ENCODE results near the gene HS3ST3A1.
"Not testable (repeated sequence)": the region's sequence is repeated elsewhere in the genome, so short reads cannot be mapped to it uniquely, and the experiment has no call there.

HS3ST3A1 gene

DNA sequence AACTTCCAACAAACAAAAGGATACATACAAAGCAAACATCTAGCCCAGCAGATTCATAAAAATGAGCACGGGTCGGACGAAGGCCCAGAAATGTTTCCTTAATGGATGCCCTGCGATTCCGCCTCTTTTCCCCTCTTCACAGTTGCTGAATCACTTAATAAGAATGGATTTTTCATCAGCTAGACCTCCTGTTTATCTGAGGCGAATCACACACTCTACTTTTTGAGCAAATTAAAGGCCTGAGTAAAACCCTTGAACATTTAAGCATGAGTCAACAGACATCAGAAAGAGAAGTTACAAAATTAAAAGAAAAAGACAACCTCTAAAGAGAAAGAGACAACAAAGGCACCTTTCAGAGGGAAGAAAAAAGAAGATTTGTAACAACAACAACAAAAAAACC lies 44.7 kb downstream of the HS3ST3A1 start:
- no peak for DNase-seq
- in situ Hi-C loops (cut with HindIII; ENCODE audit: low pct_ligation_motif_present, low pct_unique_long_range_greater_than_20kb, low sequenced_read_pairs), result no loop called here

DNA sequence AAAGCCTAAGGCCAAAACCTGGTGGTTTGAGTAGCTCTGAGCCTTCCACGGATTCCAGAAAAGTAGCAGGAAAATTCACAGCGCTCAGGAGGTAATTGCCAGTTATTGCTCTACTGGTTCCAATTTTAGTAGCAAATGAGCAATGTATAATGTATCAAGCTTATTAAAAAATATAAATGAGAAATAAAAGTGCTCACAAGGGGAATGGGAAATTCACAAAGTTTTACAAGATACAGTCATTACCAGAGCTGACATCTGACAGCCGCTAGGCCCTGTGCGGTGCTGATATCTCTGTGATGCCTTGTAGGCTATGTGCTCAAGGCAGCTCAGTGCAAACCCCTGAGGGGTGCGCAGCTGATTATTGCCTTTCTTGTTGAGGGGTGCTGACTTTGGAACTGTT lies 47.5 kb downstream of the HS3ST3A1 start:
- in situ Hi-C loops (cut with HindIII; ENCODE audit: low pct_ligation_motif_present, low pct_unique_long_range_greater_than_20kb, low sequenced_read_pairs), result no loop called here
- DNase-seq, result no peak

DNA sequence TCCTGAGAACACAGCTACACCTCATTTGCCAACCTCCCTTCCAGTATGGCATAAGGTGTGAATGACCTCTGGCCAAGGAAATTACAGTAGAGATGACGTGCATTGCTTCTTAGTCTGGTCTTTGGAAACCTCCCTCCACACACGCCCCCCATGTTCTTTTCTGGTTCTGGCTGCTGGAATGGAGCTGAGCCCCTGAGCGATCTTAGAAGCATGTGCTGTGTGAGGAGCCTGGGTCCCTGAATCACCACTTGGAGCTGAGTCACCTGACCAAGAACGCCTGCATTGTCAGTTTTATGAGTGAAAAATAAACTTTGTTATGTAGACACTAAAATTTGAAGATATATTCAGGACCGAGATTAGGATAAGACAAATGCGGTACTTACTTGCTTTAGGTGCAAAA lies 51.4 kb downstream of the HS3ST3A1 start:
- in situ Hi-C loops (cut with HindIII; ENCODE audit: low pct_ligation_motif_present, low pct_unique_long_range_greater_than_20kb, low sequenced_read_pairs), result no loop called here
- no peak for DNase-seq

- in situ Hi-C loops (cut with HindIII; ENCODE audit: low pct_ligation_motif_present, low pct_unique_long_range_greater_than_20kb, low sequenced_read_pairs); DNase-seq: not testable (repeated sequence)
Observed at GRCh38 chr17:13548576-13548975, 53.2 kb downstream of the HS3ST3A1 start.

DNA sequence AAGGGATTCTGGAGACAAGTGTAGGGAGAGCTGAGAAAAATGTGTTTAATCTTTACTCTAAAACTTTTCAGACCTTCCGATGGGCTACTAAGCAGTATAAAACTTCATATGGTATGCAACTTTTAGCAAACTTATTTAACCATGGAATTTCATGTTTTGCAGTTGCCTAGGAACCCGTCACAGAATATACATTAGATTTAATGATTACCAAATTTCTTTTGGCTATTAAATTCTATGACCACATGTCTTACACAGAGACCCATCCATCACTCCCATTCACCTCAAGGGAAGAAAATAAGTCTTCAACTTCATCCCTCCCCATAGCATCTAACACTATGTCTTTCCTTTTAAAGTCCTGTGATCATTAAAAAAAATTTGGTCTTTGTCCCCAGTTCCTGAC lies 54.9 kb downstream of the HS3ST3A1 start:
- in situ Hi-C loops (cut with HindIII; ENCODE audit: low pct_ligation_motif_present, low pct_unique_long_range_greater_than_20kb, low sequenced_read_pairs), result no loop called here

DNA sequence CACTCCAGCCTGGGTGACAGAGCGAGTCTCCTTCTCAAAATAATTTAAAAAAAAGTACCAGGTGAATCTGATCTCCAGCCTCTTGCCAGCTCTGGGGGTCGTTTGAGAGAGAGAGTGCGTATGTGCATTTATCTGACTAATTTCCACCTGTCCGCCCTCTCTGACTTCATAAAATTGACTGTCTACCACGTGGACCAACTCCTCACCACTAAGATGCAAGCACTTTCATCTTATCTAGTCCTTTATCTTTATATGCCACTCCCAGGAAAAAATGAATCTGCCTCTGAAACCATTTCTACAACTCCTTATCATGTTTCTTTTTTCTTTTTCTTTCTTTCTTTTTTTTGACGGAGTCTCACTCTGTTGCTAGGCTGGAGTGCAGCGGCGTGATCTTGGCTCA lies 55.8 kb downstream of the HS3ST3A1 start:
- in situ Hi-C loops (cut with HindIII; ENCODE audit: low pct_ligation_motif_present, low pct_unique_long_range_greater_than_20kb, low sequenced_read_pairs), result no loop called here
- no peak for DNase-seq

More for the DNA sequence above, 54.9 kb downstream of the HS3ST3A1 start:
- DNase-seq, result no peak

- in situ Hi-C loops (cut with HindIII; ENCODE audit: low pct_ligation_motif_present, low pct_unique_long_range_greater_than_20kb, low sequenced_read_pairs), result no loop called here
- DNase-seq, result peak; percentile 88
Observed at GRCh38 chr17:13544765-13545164, 57.0 kb downstream of the HS3ST3A1 start.

DNA sequence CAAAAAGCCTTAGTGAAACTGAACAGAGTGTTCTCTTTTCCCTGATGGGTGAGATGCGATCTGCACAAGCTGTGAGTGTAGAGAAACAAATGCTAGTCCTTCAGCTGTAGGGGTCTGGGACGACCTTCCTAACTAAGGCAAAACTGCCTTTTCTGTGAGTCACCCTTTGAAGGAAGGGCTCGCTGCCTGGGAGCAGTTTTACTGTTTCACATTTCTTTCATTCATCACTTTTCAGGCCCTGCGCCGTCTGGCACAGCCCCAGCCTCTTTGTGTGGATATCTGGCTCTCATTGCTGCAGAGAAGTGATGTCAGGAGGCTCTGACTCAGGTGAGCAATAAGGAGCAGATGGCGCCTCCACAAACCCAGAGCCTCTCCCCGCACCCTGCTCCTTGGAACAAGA lies 57.4 kb downstream of the HS3ST3A1 start:
- DNase-seq, result peak; percentile 97
- in situ Hi-C loops (cut with HindIII; ENCODE audit: low pct_ligation_motif_present, low pct_unique_long_range_greater_than_20kb, low sequenced_read_pairs), result no loop called here

GRCh38 chr17:13542636-13543035 lies 59.1 kb downstream of the HS3ST3A1 start:
- DNase-seq, result no peak
- in situ Hi-C loops (cut with HindIII; ENCODE audit: low pct_ligation_motif_present, low pct_unique_long_range_greater_than_20kb, low sequenced_read_pairs), result no loop called here

DNA sequence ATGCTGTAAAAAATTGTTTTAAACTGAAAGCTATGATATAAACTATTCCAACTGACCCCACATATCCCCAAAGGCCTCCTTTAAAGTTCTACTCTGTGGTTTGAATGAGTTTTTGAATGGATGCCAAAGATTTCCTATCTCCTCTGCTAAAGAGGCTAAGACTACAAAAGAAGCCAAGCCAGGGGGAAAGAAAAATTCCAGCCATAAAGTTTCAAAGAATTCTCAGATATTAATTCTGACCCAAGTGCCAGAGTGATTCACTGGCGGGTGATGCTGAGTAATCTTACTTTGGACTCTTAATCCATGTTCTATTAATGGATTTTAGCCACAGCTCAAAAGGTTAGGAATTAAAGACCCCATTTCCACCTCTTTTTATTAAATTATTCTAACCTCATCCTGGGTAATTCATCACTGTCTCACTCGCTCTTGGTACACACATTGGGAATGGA lies 60.7 kb downstream of the HS3ST3A1 start:
- DNase-seq, result peak; percentile 99
- in situ Hi-C loops (cut with HindIII; ENCODE audit: low pct_ligation_motif_present, low pct_unique_long_range_greater_than_20kb, low sequenced_read_pairs), result no loop called here

DNA sequence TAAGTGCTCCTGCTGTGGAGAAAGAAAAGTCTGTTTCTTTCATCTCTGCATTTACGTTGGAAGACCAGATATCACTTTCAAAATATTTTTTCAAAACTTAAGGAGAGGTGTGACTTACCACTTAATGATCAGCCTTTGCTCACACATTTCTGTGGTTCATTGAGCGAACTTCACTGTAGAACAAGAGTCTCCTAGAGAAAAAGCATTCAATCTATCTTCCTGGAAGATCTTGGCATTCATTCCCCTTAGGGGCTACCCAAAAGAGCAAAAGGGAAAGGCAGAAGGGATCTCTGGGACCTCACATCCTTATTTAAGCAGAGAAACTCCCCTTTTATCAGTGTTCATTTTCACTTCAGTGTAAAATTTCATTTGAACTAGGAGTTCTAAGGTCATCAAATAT lies 61.2 kb downstream of the HS3ST3A1 start:
- DNase-seq, result peak; percentile 68
- in situ Hi-C loops (cut with HindIII; ENCODE audit: low pct_ligation_motif_present, low pct_unique_long_range_greater_than_20kb, low sequenced_read_pairs), result no loop called here

GRCh38 chr17:13539421-13539820 lies 62.3 kb downstream of the HS3ST3A1 start:
- no peak for DNase-seq
- in situ Hi-C loops (cut with HindIII; ENCODE audit: low pct_ligation_motif_present, low pct_unique_long_range_greater_than_20kb, low sequenced_read_pairs), result no loop called here

- peak; percentile 60 for DNase-seq
- in situ Hi-C loops (cut with HindIII; ENCODE audit: low pct_ligation_motif_present, low pct_unique_long_range_greater_than_20kb, low sequenced_read_pairs), result no loop called here
Observed at GRCh38 chr17:13538841-13539411, 62.8 kb downstream of the HS3ST3A1 start.

DNA sequence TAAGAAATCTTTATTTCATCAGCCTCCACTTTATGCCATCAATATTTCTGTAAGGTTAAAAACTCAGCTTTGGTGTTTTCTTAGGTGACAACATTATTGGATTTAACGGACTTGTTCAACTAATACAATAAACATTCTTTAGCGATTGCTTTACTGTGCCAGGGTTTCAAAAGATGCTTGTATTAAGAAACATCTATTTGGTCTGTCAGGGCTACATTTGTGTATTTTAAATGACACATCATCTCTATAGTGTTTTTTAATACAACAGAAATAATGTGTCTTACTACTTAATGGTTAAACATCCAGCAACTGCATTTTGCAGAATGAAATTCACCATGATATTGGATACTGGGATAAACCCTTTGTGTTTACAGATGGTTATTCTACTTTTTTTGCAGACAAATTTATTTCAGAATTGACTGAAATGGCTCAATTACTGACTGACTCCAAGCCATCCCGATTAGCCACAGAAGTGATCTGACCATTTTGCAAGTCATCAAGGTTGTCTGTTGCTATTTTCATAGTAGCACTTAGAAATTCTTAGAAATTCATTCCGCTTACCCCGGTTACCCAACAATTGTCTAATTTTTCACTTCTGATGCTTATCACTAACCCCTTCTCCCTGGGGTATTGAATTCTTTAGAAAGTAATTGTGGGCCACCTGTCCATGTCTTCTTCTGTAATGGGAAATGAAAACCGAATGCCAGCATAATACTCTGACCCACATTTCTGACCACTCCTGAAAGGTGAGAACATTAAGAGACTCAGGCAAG lies 63.7 kb downstream of the HS3ST3A1 start:
- in situ Hi-C loops (cut with HindIII; ENCODE audit: low pct_ligation_motif_present, low pct_unique_long_range_greater_than_20kb, low sequenced_read_pairs), result no loop called here
- no peak for DNase-seq

GRCh38 chr17:13537167-13537731 lies 64.5 kb downstream of the HS3ST3A1 start:
- DNase-seq, result no peak
- in situ Hi-C loops (cut with HindIII; ENCODE audit: low pct_ligation_motif_present, low pct_unique_long_range_greater_than_20kb, low sequenced_read_pairs), result no loop called here

GRCh38 chr17:13534946-13535345 lies 66.8 kb downstream of the HS3ST3A1 start:
- no peak for DNase-seq
- in situ Hi-C loops (cut with HindIII; ENCODE audit: low pct_ligation_motif_present, low pct_unique_long_range_greater_than_20kb, low sequenced_read_pairs), result no loop called here

GRCh38 chr17:13531721-13532120 lies 70.0 kb downstream of the HS3ST3A1 start:
- no peak for DNase-seq
- in situ Hi-C loops (cut with HindIII; ENCODE audit: low pct_ligation_motif_present, low pct_unique_long_range_greater_than_20kb, low sequenced_read_pairs), result no loop called here

- in situ Hi-C loops (cut with HindIII; ENCODE audit: low pct_ligation_motif_present, low pct_unique_long_range_greater_than_20kb, low sequenced_read_pairs), result no loop called here
Observed at GRCh38 chr17:13525876-13526275, 75.9 kb downstream of the HS3ST3A1 start.

GRCh38 chr17:13523164-13523563 lies 78.6 kb downstream of the HS3ST3A1 start:
- DNase-seq, result no peak
- in situ Hi-C loops (cut with HindIII; ENCODE audit: low pct_ligation_motif_present, low pct_unique_long_range_greater_than_20kb, low sequenced_read_pairs), result no loop called here

More at GRCh38 chr17:13525876-13526275, 75.9 kb downstream of the HS3ST3A1 start:
- no peak for DNase-seq

GRCh38 chr17:13522749-13523148 lies 79.0 kb downstream of the HS3ST3A1 start:
- no peak for DNase-seq
- in situ Hi-C loops (cut with HindIII; ENCODE audit: low pct_ligation_motif_present, low pct_unique_long_range_greater_than_20kb, low sequenced_read_pairs), result no loop called here

Measured in ACHN (cell line).